CD4-positive, alpha-beta T cell (primary cell): ENCODE measurements around the gene FGF14. TPM values are rescaled to one million over a fixed set of nuclear protein-coding genes. Genes with fewer than 3 reads are reported as not detected.

Experiments
- ATAC-seq: fragments of 200-7000 bp; cut with Tn5 transposase; one replicate; pipeline ENCODE4 v1.10.0; 2022; ENCODE audit warnings: mild to moderate bottlenecking; ENCODE audit not compliant: poor library complexity
- CTCF ChIA-PET: fragments of 350-600 bp; sonication (Branson Sonifier 250); formaldehyde crosslinking; loops from one replicate; lab custom pipeline; 2021; ENCODE audit warnings: antibody characterized with exemption, inconsistent platforms; lab: Charles Lee
- POLR2A ChIA-PET: fragments of 350-600 bp; sonication (Branson Sonifier 250); formaldehyde crosslinking; loops from one replicate; lab custom pipeline; 2021; ENCODE audit warnings: antibody characterized with exemption, inconsistent platforms; lab: Charles Lee
- DNase-seq, 14 experiments: peaks; one replicate each; pipeline ENCODE4 v3.0.0-alpha.2; 2013 to 2020; ENCODE audit warnings: mixed read lengths in 2 of 14
- H3K27ac ChIP-seq, 2 donors: one replicate each; pipeline versions ENCODE4 v1.5.1 to v1.7.0; 2013; ENCODE audit warnings: low read length in 2 of 2, low read depth in 1 of 2, mild to moderate bottlenecking in 1 of 2
- H3K27me3 ChIP-seq, 2 experiments: 1 replicate in 1 of 2; 2 replicates in 1 of 2; pipeline versions ENCODE4 v1.6.1 to v1.7.0; 2013; ENCODE audit warnings: low read length in 2 of 2, control low read depth in 1 of 2, mild to moderate bottlenecking in 1 of 2, moderate library complexity in 1 of 2; ENCODE audit not compliant: insufficient read depth in 2 of 2, control insufficient read depth in 1 of 2
- H3K36me3 ChIP-seq: one replicate; pipeline ENCODE4 v1.6.1; 2013; ENCODE audit warnings: low read length, control low read depth; ENCODE audit not compliant: insufficient read depth
- H3K4me1 ChIP-seq: one replicate; pipeline ENCODE4 v1.6.1; 2013; ENCODE audit warnings: low read length, control low read depth; ENCODE audit not compliant: insufficient read depth
- H3K4me3 ChIP-seq: one replicate; pipeline ENCODE4 v1.5.1; 2013; ENCODE audit warnings: mild to moderate bottlenecking, low read length, moderate library complexity
- H3K9me3 ChIP-seq, 2 experiments: 1 replicate in 1 of 2; 2 replicates in 1 of 2; pipeline versions ENCODE4 v1.6.1 to v1.7.0; 2013; ENCODE audit warnings: low read length in 2 of 2, mild to moderate bottlenecking in 2 of 2, control low read depth in 1 of 2, moderate library complexity in 1 of 2; ENCODE audit not compliant: control insufficient read depth in 1 of 2, insufficient read depth in 1 of 2
- H3K27ac Mint-ChIP-seq: one replicate; pipeline ENCODE4 v1.8.0; 2020; ENCODE audit warnings: mixed read lengths
- H3K27me3 Mint-ChIP-seq: one replicate; pipeline ENCODE4 v1.8.0; 2021; ENCODE audit warnings: mixed read lengths
- H3K36me3 Mint-ChIP-seq: one replicate; pipeline ENCODE4 v1.8.0; 2021; ENCODE audit warnings: low read depth, mixed read lengths
- H3K4me1 Mint-ChIP-seq: one replicate; pipeline ENCODE4 v1.8.0; 2021; ENCODE audit warnings: low read depth, mixed read lengths
- H3K4me3 Mint-ChIP-seq: one replicate; pipeline ENCODE4 v1.8.0; 2020; ENCODE audit warnings: mild to moderate bottlenecking, mixed read lengths
- H3K9me3 Mint-ChIP-seq: one replicate; pipeline ENCODE4 v1.8.0; 2020; ENCODE audit warnings: mixed read lengths
- intact Hi-C, 2 experiments: fragments of 100-400 bp; cut with DNase I in 1 of 2; cut with micrococcal nuclease in 1 of 2; formaldehyde crosslinking; loops; one replicate each; pipeline versions ENCODE4 v1.15.1 to v1.9.0; 2023 to 2025; cut with DNase I, micrococcal nuclease
- total RNA-seq, 174 experiments: library from RNA in 2 of 174; stranded (reverse) in 2 of 174; gene quantifications; one replicate each; pipeline ENCODE4 v1.2.3 and lab custom pipeline; 2021 to 2026
- TF ChIP-seq, protein P1 (sequence below): fragments of 200-600 bp; IDR thresholded peaks from one replicate; pipeline ENCODE4 v1.8.0; 2022; ENCODE audit warnings: antibody characterized with exemption, mild to moderate bottlenecking

Gene FGF14
- total RNA-seq, 2 experiments from 2014 or later: not detected

DNA sequence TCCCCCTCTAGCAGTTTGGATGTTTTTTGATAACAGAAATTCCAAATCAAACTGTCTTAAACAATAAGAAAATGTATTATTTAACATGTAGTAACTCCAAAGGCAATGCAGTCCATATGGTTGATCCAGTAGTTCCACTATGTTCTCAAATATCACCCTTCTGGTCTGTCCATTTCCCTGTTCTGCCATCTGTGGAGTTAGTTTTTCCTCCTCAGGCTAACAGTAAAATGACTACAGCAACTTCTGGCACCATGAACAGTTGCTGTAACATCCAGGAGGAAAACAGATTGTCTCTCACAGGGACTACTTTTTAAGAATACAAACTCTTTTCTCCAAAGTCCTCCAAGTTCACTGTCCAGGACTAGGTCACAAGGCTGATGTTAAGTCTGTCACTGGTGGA, 455.4 kb downstream of the FGF14 start:
- POLR2A ChIA-PET: no interaction called here
- Mint-ChIP-seq H3K27me3 (no peaks in the 10 kb centered on the region), H3K4me3 (no peak overlapping the region), H3K27ac (no peak overlapping the region), H3K36me3 (no peaks in the 10 kb centered on the region), H3K9me3 (no peaks in the 10 kb centered on the region), H3K4me1 (no peaks in the 10 kb centered on the region)
- CTCF ChIA-PET: no interaction called here
- TF ChIP-seq, protein P1, sequence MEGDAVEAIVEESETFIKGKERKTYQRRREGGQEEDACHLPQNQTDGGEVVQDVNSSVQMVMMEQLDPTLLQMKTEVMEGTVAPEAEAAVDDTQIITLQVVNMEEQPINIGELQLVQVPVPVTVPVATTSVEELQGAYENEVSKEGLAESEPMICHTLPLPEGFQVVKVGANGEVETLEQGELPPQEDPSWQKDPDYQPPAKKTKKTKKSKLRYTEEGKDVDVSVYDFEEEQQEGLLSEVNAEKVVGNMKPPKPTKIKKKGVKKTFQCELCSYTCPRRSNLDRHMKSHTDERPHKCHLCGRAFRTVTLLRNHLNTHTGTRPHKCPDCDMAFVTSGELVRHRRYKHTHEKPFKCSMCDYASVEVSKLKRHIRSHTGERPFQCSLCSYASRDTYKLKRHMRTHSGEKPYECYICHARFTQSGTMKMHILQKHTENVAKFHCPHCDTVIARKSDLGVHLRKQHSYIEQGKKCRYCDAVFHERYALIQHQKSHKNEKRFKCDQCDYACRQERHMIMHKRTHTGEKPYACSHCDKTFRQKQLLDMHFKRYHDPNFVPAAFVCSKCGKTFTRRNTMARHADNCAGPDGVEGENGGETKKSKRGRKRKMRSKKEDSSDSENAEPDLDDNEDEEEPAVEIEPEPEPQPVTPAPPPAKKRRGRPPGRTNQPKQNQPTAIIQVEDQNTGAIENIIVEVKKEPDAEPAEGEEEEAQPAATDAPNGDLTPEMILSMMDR: no peak
- intact Hi-C loops: loop anchor here in 1 of 2 experiments (10.0 kb wide), 1 partner anchor 508 kb away; no protein-coding TSS in a partner anchor
- Histone ChIP-seq H3K27ac (no peak overlapping the region), H3K4me1 (no peaks in the 10 kb centered on the region), H3K4me3 (no peak overlapping the region), H3K27me3 (no peaks in the 10 kb centered on the region), H3K36me3 (no peaks in the 10 kb centered on the region), H3K9me3 (no peaks in the 10 kb centered on the region)
- no peak for DNase-seq
- no peak for ATAC-seq

DNA sequence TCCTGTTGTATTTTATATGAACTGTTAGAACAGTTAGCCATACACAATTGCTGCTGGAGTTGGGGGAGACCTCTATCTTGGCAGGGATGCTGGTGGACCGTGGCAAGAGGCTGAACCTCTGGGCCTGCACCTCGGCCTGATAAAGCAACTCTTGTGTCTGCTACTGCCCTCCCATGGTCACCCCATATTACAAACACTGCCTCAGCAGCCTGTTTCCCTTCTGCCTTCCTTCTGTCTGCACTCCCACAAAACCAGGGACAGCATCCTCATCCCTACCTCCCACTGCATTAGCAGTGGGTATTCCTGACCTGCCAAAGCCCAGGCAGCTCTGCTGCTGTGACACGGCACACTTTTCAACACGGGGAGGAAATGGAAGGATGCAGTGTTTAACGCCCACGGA, 456.4 kb downstream of the FGF14 start:
- H3K27me3 ChIP-seq: no peaks in the 10 kb centered on the region
- Mint-ChIP-seq H3K9me3 (no peaks in the 10 kb centered on the region), H3K27me3 (no peaks in the 10 kb centered on the region), H3K4me1 (no peaks in the 10 kb centered on the region), H3K27ac (no peak overlapping the region), H3K4me3 (no peak overlapping the region), H3K36me3 (no peaks in the 10 kb centered on the region)
- H3K27ac ChIP-seq: no peak overlapping the region
- no peaks in the 10 kb centered on the region for H3K4me1 ChIP-seq
- TF ChIP-seq, protein P1: no peak
- H3K4me3 ChIP-seq: no peak overlapping the region
- ATAC-seq: no peak
- ChIA-PET CTCF (no interaction called here), POLR2A (no interaction called here)
- no peak for DNase-seq
- intact Hi-C loops: loop anchor here in 1 of 2 experiments (10.0 kb wide), 1 partner anchor 509 kb away; no protein-coding TSS in a partner anchor
- H3K9me3 ChIP-seq: no peaks in the 10 kb centered on the region
- H3K36me3 ChIP-seq: no peaks in the 10 kb centered on the region

DNA sequence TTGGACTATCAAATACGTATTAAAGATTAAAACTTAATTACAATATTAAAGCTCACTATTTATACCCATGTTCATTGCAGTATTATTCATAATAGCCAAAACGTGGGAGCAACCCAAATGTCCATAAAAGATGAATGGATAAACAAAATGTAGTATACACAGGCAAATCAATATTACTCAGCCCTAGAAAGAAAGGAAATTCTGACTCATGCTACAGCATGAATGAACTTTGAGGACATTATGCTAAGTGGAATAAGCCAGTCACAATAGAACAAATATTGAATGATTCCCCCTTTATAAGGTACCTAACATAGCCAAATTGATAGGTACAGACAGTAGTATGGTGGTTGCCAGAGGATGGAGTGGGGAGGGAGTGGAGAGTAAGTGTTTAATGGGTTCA, 457.3 kb downstream of the FGF14 start:
- Histone ChIP-seq H3K9me3 (no peaks in the 10 kb centered on the region), H3K27me3 (no peaks in the 10 kb centered on the region), H3K4me3 (no peak overlapping the region), H3K27ac (no peak overlapping the region), H3K4me1 (no peaks in the 10 kb centered on the region), H3K36me3 (no peaks in the 10 kb centered on the region)
- DNase-seq (no peak), ATAC-seq (no peak)
- TF ChIP-seq, protein P1: no peak
- Mint-ChIP-seq H3K27me3 (no peaks in the 10 kb centered on the region), H3K4me3 (no peak overlapping the region), H3K27ac (no peak overlapping the region), H3K36me3 (no peaks in the 10 kb centered on the region), H3K4me1 (no peaks in the 10 kb centered on the region), H3K9me3 (no peaks in the 10 kb centered on the region)
- intact Hi-C loops: loop anchor here in 1 of 2 experiments (10.0 kb wide), 1 partner anchor 510 kb away; no protein-coding TSS in a partner anchor
- ChIA-PET POLR2A (no interaction called here), CTCF (no interaction called here)
